Psoas muscle (tissue), 8 donors: ENCODE results near the gene SAE1. TPM values are rescaled to one million over a fixed set of nuclear protein-coding genes. Genes with fewer than 3 reads are reported as not detected.

Experiments
- ATAC-seq, 4 donors: fragments of 200-7000 bp; cut with Tn5 transposase; one replicate each; pipeline ENCODE4 v1.9.1; 2020; ENCODE audit warnings: moderate library complexity in 3 of 4, mild to moderate bottlenecking in 2 of 4
- DNase-seq, 2 donors: peaks; one replicate each; pipeline ENCODE4 v3.0.0-alpha.2; 2020
- H3K27ac ChIP-seq: fragments of 200-600 bp; one replicate; pipeline ENCODE4 v1.8.0; 2022
- H3K27me3 ChIP-seq, 3 donors: fragments of 200-600 bp in 1 of 3; one replicate each; pipeline versions ENCODE4 v1.6.1 to v1.8.0; 2013 to 2022; ENCODE audit warnings: low read length in 2 of 3, mild to moderate bottlenecking in 2 of 3, moderate library complexity in 1 of 3; ENCODE audit not compliant: insufficient read depth in 3 of 3
- H3K36me3 ChIP-seq, 2 donors: fragments of 200-600 bp in 1 of 2; one replicate each; pipeline versions ENCODE4 v1.6.1 to v1.8.0; 2013 to 2022; ENCODE audit warnings: low read depth in 1 of 2, mild to moderate bottlenecking in 1 of 2, moderate library complexity in 1 of 2; ENCODE audit not compliant: insufficient read depth in 1 of 2
- H3K4me1 ChIP-seq: fragments of 200-600 bp; one replicate; pipeline ENCODE4 v1.8.0; 2022
- H3K4me3 ChIP-seq: fragments of 200-600 bp; one replicate; pipeline ENCODE4 v1.8.0; 2022; ENCODE audit warnings: mild to moderate bottlenecking
- H3K9me3 ChIP-seq: fragments of 200-600 bp; one replicate; pipeline ENCODE4 v1.8.0; 2022
- CTCF ChIP-seq: fragments of 200-600 bp; IDR thresholded peaks from one replicate; pipeline ENCODE4 v1.8.0; 2022; ENCODE audit warnings: antibody characterized with exemption
- WGBS, 3 donors: extraction: QIAGEN DNeasy Blood & Tissue Kit; methylation state at CpG; one replicate each; pipeline versions ENCODE4 v1.1.6 to v1.1.7; 2013; 5-methylcytosine and 5-hydroxymethylcytosine counted together
- intact Hi-C, 2 donors: fragments of 100-400 bp; cut with DNase I; formaldehyde crosslinking; loops; one replicate each; pipeline versions ENCODE4 v1.11.0 to v1.14.2; 2022
- polyA plus RNA-seq, 3 donors: library from polyadenylated mRNA; stranded (reverse); fragments of 200-250 nt; gene quantifications; one replicate each; pipeline ENCODE4 v1.2.3, GENCODE V29; 2013
- total RNA-seq, 4 donors: library from RNA; stranded (reverse); fragmentation: NEBNext Ultra II Directional in 2 of 4; extraction: Animal tissue kit (Norgen Biotek cat#: 25700) in 2 of 4; gene quantifications; one replicate each; pipeline versions ENCODE4 v1.2.1 to v1.2.4, GENCODE V29; 2021 to 2023
- donor health status: healthy with polysubstance abuse.
- donor health status: DM: no; HTN: no; CAD: no; lungs with moderate emphysema.
- donor health status: Bipolar disorder and iron deficiency.
- donor health status: healthy.
- donor health status: DM: yes; HTN: yes; CAD: no.
- donor health status: DM: no; HTN: no; CAD: no.
- donor health status: DM: no; HTN: no; CAD: no.
- donor health status: DM: yes; HTN: yes; CAD: no.

Gene SAE1
- total and polyA plus RNA-seq, 7 donors, result 30.7 to 63.4 (median 42.0) TPM

DNA sequence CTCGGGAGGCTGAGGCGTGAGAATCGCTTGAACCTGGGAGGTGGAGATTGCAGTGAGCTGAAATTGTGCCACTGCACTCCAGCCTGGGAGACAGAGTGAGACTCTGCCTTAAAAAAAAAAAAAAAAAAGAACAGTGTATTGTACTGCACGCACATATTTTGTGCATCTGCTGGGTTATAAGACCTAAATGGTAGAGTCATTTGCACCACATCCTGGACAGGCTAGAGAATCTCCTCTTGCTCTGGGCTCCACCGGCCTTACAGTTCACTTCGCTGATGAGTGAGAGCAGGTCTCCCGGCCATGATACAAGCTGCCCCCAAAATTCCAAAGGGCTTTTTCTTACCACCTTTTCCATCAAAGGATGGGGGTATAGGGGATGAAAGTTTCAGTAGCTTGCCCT is 7.2 kb upstream of the SAE1 start:
- no peak overlapping the region for H3K4me3 ChIP-seq
- H3K9me3 ChIP-seq, result no peaks in the 10 kb centered on the region
- DNase-seq, result no peak
- no peak for TF ChIP-seq CTCF
- WGBS, 3 donors, result 82 to 89% (median 87%) methylated on average over 7 of the region's 7 CpGs
- no peak overlapping the region for H3K27ac ChIP-seq
- peaks cover 3% of the 10 kb centered on the region for H3K4me1 ChIP-seq
- no peaks in the 10 kb centered on the region for H3K36me3 ChIP-seq
- ATAC-seq, result no peak
- H3K27me3 ChIP-seq, result no peaks in the 10 kb centered on the region
- intact Hi-C loops, result loop anchor here in 1 of 2 donors (5.0 kb wide), 1 partner anchor 86 kb away; no protein-coding TSS in a partner anchor

DNA sequence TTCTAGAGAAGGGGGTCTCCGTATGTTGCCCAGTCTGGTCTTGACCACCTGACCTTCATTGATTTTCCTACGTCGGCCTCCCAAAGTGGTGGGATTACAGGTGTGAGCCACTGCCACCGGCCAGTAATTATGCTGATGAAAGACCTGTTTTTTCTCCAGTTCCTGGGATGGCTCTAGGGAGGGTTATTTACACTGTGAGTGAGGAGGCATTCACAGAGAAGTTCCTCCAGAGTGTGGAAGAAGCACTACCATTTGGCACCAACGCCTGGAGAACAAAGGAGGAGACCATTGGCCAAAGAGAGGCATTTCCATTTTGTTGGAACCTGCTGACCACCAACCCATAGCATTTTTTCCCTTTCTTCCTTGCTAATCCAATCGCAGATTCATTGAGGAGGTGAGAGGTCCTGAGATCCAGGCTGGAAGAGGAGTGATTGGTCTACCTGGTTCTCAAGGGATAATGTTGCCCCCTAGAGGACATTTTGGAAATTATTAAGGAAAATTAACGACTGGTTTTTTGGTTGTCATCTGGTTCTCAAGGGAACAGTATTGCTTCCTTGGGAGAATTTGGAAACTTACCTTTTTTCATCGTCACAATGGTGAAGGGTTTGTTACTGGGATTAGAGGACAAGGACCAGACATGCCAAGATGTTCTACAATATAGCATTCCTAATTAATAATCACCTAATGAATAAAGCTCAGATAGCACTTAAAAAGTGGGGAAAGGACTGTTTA is 5.5 kb upstream of the SAE1 start:
- Histone ChIP-seq H3K9me3 (no peaks in the 10 kb centered on the region), H3K4me3 (no peak overlapping the region), H3K36me3 (no peaks in the 10 kb centered on the region), H3K27me3 (no peaks in the 10 kb centered on the region), H3K27ac (no peak overlapping the region), H3K4me1 (peaks cover 3% of the 10 kb centered on the region)
- intact Hi-C loops, result loop anchor here (1.0 to 5.0 kb wide), 2 partner anchors 46 to 88 kb away; no protein-coding TSS in a partner anchor
- WGBS, 3 donors, result 36 to 40% (median 39%) methylated on average over 8 of the region's 8 CpGs
- TF ChIP-seq CTCF, result peak; percentile 76
- peak; percentile 69 to 89 (median 76) for ATAC-seq
- no peak for DNase-seq

DNA sequence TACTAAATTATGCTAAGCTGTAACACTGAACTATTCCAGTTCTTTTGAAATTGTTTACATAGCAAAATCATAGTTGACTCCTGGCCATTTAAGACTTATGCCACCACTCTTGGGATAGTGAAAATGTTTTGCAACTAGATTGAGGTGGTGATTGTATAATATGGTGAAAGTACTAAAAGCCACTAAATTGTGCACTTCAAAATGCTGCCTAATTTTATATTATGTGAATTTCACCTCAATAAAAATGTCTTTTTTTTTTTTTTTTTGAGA is 5.0 kb upstream of the SAE1 start:
- TF ChIP-seq CTCF, result no peak
- Histone ChIP-seq H3K4me3 (no peak overlapping the region), H3K9me3 (no peaks in the 10 kb centered on the region), H3K36me3 (no peaks in the 10 kb centered on the region), H3K4me1 (peaks cover 3% of the 10 kb centered on the region), H3K27me3 (no peaks in the 10 kb centered on the region), H3K27ac (no peak overlapping the region)
- ATAC-seq, result no peak
- DNase-seq, result no peak
- intact Hi-C loops, result loop anchor here in 1 of 2 donors (1.0 kb wide), 1 partner anchor 46 kb away; no protein-coding TSS in a partner anchor

DNA sequence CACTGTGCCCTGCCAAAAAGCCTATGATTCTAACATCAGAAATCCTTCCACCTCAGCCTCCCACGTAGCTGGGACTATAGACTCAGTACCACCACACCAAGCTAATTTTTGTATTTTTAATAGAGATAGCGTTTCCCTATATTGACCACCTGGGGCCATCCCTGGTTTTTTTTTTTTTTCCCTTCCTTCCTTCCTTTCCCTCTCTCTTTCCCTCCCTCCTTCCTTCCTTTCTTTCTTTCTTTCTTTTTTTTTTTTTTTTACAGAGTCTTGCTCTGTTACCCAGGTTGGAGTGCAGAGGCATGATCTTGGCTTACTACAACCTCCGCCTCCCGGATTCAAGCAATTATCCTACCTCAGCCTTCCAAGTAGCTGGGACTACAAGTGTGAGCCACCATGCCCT is 1.1 kb upstream of the SAE1 start:
- peaks cover 0 to 10% of the 10 kb centered on the region in 2 donors for H3K36me3 ChIP-seq
- no peaks in the 10 kb centered on the region for H3K9me3 ChIP-seq
- no peak overlapping the region for H3K27ac ChIP-seq
- intact Hi-C loops, result loop anchor here in 1 of 2 donors (2.0 kb wide), 1 partner anchor 45 kb away; no protein-coding TSS in a partner anchor
- no peak for ATAC-seq
- WGBS, 3 donors, result 93 to 97% (median 95%) methylated on average over 4 of the region's 4 CpGs
- H3K4me3 ChIP-seq, result no peak overlapping the region
- H3K4me1 ChIP-seq, result peaks cover 3% of the 10 kb centered on the region
- no peak for DNase-seq
- no peaks in the 10 kb centered on the region for H3K27me3 ChIP-seq
- no peak for TF ChIP-seq CTCF

GRCh38 chr19:47130120-47130588 is 481 bp upstream of the SAE1 start:
- TF ChIP-seq CTCF, result no peak
- Histone ChIP-seq H3K4me3 (peak overlapping the region; percentile 80), H3K36me3 (peaks cover 0 to 10% of the 10 kb centered on the region in 2 donors), H3K27ac (peak overlapping the region; percentile 77), H3K4me1 (peaks cover under 1% of the 10 kb centered on the region), H3K27me3 (no peaks in the 10 kb centered on the region), H3K9me3 (no peaks in the 10 kb centered on the region)
- DNase-seq (no peak), ATAC-seq (peak in 2 of 4 donors; percentile 1)
- intact Hi-C loops, result no loop called here
- 68 to 70% (median 68%) methylated on average over 8 of the region's 8 CpGs for WGBS, 3 donors
